Measurements from ENCODE around the gene SLC28A3.

The SLC28A3 gene

GRCh38 chr9:84226126-84226525 lies 114.4 kb downstream of the SLC28A3 start:
- peak in 1 of 2 donors; percentile 17 for DNase-seq (ENCODE audit: low read depth in 2 of 2)
- H3K4me3 ChIP-seq (replicated peaks in 1 of 2; ENCODE audit: low read depth in 2 of 2, low read length in 2 of 2) = no peak overlapping the region
- no peak for TF ChIP-seq CTCF (IDR thresholded peaks at IDR 0.05; ENCODE audit: low read depth, low read length)

Data from cardiac fibroblast (primary cell).